ENCODE data around the gene AADACL4.

DNA sequence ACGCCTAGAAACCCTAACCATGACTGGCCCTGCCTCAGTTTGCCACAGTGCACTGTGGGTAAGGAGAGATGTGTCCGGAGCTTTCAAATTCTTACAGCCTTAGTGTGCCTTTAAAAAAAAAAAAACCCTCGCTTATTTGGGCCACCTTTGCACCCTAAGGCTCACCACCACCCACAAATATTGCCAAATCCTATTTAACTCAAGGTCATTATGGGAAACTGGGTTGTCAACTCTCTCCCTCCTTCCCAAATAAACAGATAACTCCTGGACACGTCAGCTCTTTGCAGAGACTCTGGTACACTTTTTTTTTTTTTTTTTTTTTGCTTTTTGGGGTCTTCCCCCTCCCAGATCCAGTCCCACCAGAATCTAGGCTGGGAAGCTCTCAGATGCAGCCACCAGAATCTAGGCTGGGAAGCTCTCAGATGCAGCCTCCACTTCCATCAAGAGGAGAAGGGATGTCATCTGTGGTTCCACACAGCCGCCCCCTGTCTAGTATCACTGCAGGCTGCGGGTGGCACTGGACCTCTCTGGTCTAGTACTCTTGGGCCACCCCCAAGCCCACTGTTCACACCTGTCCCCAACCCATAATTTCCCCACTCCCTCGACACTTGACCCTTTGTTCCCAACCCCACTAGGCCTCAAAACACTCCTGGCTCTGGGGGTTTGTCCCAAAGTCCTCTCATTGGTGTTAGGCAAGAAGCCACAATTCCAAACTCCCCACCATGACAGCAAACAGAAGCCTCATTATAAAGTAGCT lies 29.3 kb upstream of the AADACL4 start:
- TF ChIP-seq CTCF (IDR thresholded peaks at IDR 0.05): no peak
- no peak for TF ChIP-seq EZH2 (IDR thresholded peaks at IDR 0.05; ENCODE audit: borderline replicate concordance, insufficient read depth, low read depth, low read length, poor library complexity, severe bottlenecking)

Data from B cell (primary cell).